K562 treated with DMSO at 1 percent for 4 hours (cell line): ENCODE data around the gene PLCD3. TPM values are rescaled to one million over a fixed set of nuclear protein-coding genes. Genes with fewer than 3 reads are reported as not detected.

Experiments
- total RNA-seq: library from RNA; unstranded; fragments of 300-600 nt; gene quantifications from 2 replicates; pipeline ENCODE4 v1.2.3, GENCODE V29; 2022; ENCODE audit not compliant: insufficient read depth

Gene PLCD3
- 13.0 and 45.7 TPM in 2 replicates for total RNA-seq

GRCh38 chr17:45132320-45132571 lies at the start of gene PLCD3:
Gene PLCD3, minus strand, starts transcription at chr17:45132515. Its CDS starts 105 bp downstream, at chr17:45132410.

GRCh38 chr17:45161288-45162024 lies 29.1 kb upstream of the PLCD3 start, which contains the start of gene HEXIM2:
Gene HEXIM2, plus strand, starts transcription at chr17:45161875. Its CDS starts 919 bp downstream, at chr17:45162794.

GRCh38 chr17:45148183-45149036 lies 16.1 kb upstream of the PLCD3 start, which contains the start of gene HEXIM1:
Gene HEXIM1, plus strand, starts transcription at chr17:45148475. Its CDS starts 716 bp downstream, at chr17:45149191.

GRCh38 chr17:45135192-45135977 lies 3.1 kb upstream of the PLCD3 start, which contains the start of gene ACBD4:
Gene ACBD4, plus strand, starts transcription at chr17:45135687. Its CDS starts 458 bp downstream, at chr17:45136145.

GRCh38 chr17:45060797-45061605 lies 71.3 kb downstream of the PLCD3 start, which contains the start of gene NMT1:
Gene NMT1, plus strand, starts transcription at chr17:45061317. Its CDS starts 13 bp downstream, at chr17:45061330.

Other genes starting within 250 kb of the PLCD3 start
- 75.0 and 82.9 TPM in 2 replicates for gene EFTUD2, start 233.1 kb downstream of the PLCD3 start, total RNA-seq
- gene GFAP, start 217.0 kb downstream of the PLCD3 start, total RNA-seq: 2.8 and 3.2 TPM in 2 replicates
- 16.8 and 21.5 TPM in 2 replicates for gene KIF18B, start 184.7 kb downstream of the PLCD3 start, total RNA-seq
- gene C1QL1, start 164.2 kb downstream of the PLCD3 start, total RNA-seq: not detected in 2 replicates
- 33.7 and 38.0 TPM in 2 replicates for gene DCAKD, start 80.9 kb downstream of the PLCD3 start, total RNA-seq
- gene NMT1, start 71.2 kb downstream of the PLCD3 start, total RNA-seq: 83.6 and 100 TPM in 2 replicates
- gene ACBD4, start 3.2 kb upstream of the PLCD3 start, total RNA-seq: 8.8 and 9.0 TPM in 2 replicates
- gene HEXIM1, start 16.0 kb upstream of the PLCD3 start, total RNA-seq: 22.7 and 33.7 TPM in 2 replicates
- 2.9 and 5.0 TPM in 2 replicates for gene HEXIM2, start 29.4 kb upstream of the PLCD3 start, total RNA-seq
- 61.9 and 65.1 TPM in 2 replicates for gene FMNL1, start 89.4 kb upstream of the PLCD3 start, total RNA-seq
- gene SPATA32, start 129.6 kb upstream of the PLCD3 start, total RNA-seq: not detected in 2 replicates
- 5.3 TPM in 2 replicates for gene MAP3K14, start 184.5 kb upstream of the PLCD3 start, total RNA-seq